Measurements from ENCODE around the gene TMEM119. TPM values are rescaled to one million over a fixed set of nuclear protein-coding genes. Genes with fewer than 3 reads are reported as not detected.

TMEM119 gene, protein sequence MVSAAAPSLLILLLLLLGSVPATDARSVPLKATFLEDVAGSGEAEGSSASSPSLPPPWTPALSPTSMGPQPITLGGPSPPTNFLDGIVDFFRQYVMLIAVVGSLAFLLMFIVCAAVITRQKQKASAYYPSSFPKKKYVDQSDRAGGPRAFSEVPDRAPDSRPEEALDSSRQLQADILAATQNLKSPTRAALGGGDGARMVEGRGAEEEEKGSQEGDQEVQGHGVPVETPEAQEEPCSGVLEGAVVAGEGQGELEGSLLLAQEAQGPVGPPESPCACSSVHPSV
- under 1 TPM in 2 of 3 donors, not detected in 1; 0.08 to 0.54 TPM for total RNA-seq

GRCh38 chr12:108597559-108598471 lies at the start of gene TMEM119:
TMEM119 (minus strand) TSS chr12:108598084; CDS start chr12:108592383, 5,701 bp downstream.
- DNase-seq (no peak), ATAC-seq (no peak)
- Mint-ChIP-seq H3K36me3 (ENCODE audit: insufficient read depth) (no peaks in the 10 kb centered on the region), H3K4me3 (no peak within 1 kb of the TSS), H3K9me3 (no peaks in the 10 kb centered on the region), H3K27me3 (ENCODE audit: low read depth) (no peaks in the 10 kb centered on the region), H3K4me1 (ENCODE audit: low read depth) (no peaks in the 10 kb centered on the region)

DNA sequence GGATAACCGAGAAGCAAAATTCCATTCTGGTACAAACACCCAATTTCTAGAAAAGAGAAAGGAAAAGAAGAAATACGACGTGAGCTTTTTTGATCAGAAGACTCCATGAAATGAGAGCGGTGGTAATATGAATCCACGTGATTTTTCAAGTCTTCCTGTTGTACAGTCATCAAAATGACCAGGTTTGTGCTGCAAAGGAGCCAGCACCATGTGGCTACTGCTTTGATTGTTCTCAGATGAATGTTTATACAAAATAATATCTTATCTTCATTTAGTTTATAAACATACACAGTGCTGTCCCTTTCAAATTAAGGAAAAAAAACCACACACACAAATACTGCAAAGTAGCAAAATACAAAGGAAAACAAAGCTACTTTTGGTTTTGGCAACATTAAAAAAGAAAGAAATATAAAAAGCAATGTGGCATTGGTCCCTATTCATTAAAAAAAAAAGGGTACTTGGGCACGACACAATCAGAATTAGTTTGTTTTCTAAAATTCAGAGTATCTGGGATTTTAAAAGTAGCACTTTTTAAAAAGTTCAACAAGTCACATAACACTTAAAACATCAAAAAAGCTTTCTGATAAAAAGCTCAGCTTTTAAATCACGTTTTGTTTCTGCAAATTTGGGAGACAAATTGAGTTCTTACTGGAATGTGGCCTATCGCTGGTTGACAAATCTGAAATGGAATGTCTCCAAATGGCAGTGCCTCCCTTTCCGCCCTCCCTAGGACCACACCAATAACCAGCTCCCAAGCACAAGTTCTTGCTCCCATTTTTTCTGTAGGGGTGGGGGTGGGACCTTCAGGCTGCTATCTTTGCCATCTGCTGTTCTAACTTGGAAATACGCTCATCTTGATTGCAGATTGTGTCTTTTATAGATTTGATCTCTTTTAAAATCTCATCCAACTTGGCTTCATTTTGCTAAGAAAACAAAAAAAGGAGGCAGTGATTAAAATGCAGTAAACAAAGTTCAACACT lies 49.0 kb upstream of the TMEM119 start:
- H3K9me3 Mint-ChIP-seq = no peaks in the 10 kb centered on the region
- no peak for DNase-seq
- peaks cover 5% of the 10 kb centered on the region for H3K36me3 Mint-ChIP-seq (ENCODE audit: insufficient read depth)
- no peaks in the 10 kb centered on the region for H3K27me3 Mint-ChIP-seq (ENCODE audit: low read depth)
- peaks cover 37% of the 10 kb centered on the region for H3K4me1 Mint-ChIP-seq (ENCODE audit: low read depth)
- H3K4me3 Mint-ChIP-seq = peak overlapping the region; percentile 58
- ATAC-seq = no peak

GRCh38 chr12:108645686-108646599 lies 48.1 kb upstream of the TMEM119 start:
- Mint-ChIP-seq H3K4me3 (peak overlapping the region; percentile 58), H3K9me3 (no peaks in the 10 kb centered on the region), H3K36me3 (ENCODE audit: insufficient read depth) (peaks cover 5% of the 10 kb centered on the region), H3K4me1 (ENCODE audit: low read depth) (peaks cover 40% of the 10 kb centered on the region), H3K27me3 (ENCODE audit: low read depth) (no peaks in the 10 kb centered on the region)
- DNase-seq (no peak), ATAC-seq (peak; percentile 25 to 39)

DNA sequence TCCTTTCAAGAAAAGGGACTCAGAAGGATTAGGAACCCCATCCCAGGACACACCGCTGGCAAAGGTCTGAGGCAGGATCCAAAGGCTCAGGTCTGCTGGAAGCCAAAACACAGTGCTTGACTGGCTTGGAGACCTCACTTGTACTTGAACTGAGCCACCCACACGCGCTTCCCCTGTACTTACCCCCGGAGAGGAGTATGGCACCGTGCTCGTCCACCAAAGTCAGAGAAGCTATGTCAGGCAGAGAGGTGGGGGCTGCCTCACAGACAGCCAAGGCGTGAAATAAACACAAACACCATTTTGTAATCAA lies 46.9 kb upstream of the TMEM119 start:
- Mint-ChIP-seq H3K27me3 (ENCODE audit: low read depth) (no peaks in the 10 kb centered on the region), H3K4me1 (ENCODE audit: low read depth) (peaks cover 47% of the 10 kb centered on the region), H3K36me3 (ENCODE audit: insufficient read depth) (peaks cover 5% of the 10 kb centered on the region), H3K9me3 (no peaks in the 10 kb centered on the region), H3K4me3 (no peak overlapping the region)
- ATAC-seq (no peak), DNase-seq (no peak)

DNA sequence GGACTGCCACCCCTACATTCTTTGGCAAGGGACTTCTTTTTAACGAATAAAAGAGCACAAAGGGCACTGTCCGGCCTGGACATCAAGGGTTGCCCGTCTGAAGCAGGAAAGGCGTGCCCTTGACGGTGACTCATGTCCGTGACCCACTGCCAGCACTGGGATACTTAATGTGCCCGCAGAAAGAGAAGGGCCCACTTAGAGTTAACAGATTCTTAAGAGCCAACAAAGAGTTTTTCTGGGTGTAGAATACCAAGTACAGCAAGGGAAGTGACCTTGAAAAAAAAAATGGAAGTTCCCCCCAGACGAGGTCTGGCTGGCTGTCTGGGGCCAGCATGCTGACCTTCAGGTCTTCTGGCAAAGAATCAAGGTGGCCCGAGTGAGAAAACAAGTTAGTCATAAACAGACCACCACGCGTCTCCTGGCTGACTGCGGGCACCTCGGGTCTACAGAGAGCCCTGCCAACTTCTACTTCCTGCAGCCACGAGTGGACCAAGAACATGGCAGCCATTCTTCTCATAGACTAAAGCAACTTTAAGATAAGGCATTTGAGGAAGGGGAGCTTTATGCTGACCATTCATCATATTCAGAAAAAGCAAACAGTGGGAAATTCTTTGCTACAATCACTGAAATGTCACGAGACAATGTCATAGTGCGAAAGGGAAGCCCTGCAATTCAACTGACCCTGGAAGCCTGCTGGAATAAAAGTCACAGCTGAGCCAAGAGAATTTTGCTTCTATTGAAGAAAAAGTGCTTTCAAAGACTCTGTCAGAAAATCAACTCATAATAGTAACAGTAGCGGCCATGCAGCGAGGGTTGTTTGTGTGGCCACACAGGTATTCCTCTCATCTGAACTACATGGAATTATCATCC lies 46.3 kb upstream of the TMEM119 start:
- Mint-ChIP-seq H3K4me3 (no peak overlapping the region), H3K27me3 (ENCODE audit: low read depth) (no peaks in the 10 kb centered on the region), H3K9me3 (no peaks in the 10 kb centered on the region), H3K4me1 (ENCODE audit: low read depth) (peaks cover 45% of the 10 kb centered on the region), H3K36me3 (ENCODE audit: insufficient read depth) (no peaks in the 10 kb centered on the region)
- no peak for DNase-seq
- ATAC-seq = no peak

DNA sequence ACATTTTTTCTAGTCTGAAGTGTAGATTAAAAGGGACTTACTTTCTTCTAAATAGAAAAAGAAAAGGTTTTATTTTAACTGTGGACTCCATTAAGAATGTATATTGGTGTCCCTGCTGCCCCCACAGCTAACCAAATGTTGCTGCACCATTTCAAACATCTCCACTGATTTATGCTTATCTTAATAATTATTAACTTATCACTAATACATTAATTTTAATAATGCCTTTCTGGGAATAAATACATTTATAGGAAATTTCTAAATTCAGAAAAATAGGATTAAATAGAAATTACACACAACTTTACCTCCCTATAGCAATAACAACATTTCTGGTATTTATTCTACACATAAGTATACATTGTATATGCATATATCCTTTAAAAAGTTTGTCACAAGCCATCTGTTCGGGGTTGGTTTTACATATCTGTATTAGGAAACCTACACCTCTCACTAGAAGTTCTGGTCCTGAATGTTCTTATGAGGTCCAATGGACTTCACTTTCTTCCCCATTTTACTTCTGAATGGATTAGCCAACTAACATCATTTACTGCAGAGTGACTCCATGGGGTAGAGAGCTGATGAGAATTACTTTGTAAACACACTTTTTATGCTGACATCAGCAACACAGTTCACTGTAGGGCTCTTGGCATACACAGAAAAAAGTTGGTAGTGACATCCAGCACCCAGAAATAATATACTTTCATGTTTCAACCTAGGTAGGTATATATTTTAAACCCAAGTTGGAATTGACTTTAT lies 45.2 kb upstream of the TMEM119 start:
- H3K4me1 Mint-ChIP-seq (ENCODE audit: low read depth) = peaks cover 36% of the 10 kb centered on the region
- no peak overlapping the region for H3K4me3 Mint-ChIP-seq
- H3K36me3 Mint-ChIP-seq (ENCODE audit: insufficient read depth) = no peaks in the 10 kb centered on the region
- no peak for ATAC-seq
- H3K9me3 Mint-ChIP-seq = no peaks in the 10 kb centered on the region
- no peaks in the 10 kb centered on the region for H3K27me3 Mint-ChIP-seq (ENCODE audit: low read depth)
- no peak for DNase-seq

- DNase-seq (no peak), ATAC-seq (no peak)
- Mint-ChIP-seq H3K9me3 (no peaks in the 10 kb centered on the region), H3K36me3 (ENCODE audit: insufficient read depth) (no peaks in the 10 kb centered on the region), H3K4me3 (no peak overlapping the region), H3K4me1 (ENCODE audit: low read depth) (peaks cover 33% of the 10 kb centered on the region), H3K27me3 (ENCODE audit: low read depth) (no peaks in the 10 kb centered on the region)
Measured at GRCh38 chr12:108642269-108642870, 44.5 kb upstream of the TMEM119 start.

DNA sequence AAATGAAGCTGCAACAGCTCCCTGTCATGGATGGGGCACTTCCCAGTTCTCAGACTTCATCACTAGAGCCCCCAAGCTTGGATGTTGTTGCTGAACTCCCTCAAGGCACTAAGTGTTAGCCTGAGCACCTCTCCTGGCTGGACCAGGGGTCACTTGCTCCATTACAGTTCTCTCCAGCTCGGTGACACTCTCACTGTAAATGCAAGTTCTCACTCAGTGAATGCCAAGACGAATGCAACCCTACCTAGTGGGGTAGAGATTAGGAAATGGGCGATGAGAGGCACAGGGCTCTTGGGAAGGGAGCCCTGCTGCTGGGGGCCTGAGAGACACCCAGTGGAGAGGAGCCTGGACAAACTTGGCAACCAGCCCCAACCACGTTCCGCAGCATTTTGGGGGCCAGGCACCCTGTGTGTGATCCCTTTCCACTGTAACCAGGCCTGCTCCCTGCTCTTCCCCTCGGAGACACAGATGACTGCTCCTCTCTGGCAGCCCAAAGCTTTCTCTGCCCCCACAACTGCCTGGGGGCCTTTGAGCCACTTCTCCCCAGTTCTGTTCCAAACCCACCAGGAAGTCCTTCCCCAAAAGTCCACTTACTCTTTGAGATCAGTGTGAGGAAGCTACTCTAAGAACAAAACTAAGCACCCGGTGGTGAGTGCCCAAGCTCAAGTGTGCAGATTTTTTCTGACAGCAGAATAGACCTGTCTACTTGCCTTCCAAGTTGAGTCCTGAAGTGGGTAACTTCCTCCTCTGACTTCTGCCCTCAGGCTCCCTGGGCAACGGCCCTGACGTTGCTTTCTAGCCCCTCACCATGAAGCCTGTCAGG lies 43.8 kb upstream of the TMEM119 start:
- Mint-ChIP-seq H3K27me3 (ENCODE audit: low read depth) (no peaks in the 10 kb centered on the region), H3K4me3 (no peak overlapping the region), H3K4me1 (ENCODE audit: low read depth) (peaks cover 34% of the 10 kb centered on the region), H3K9me3 (no peaks in the 10 kb centered on the region), H3K36me3 (ENCODE audit: insufficient read depth) (no peaks in the 10 kb centered on the region)
- ATAC-seq = no peak
- DNase-seq = no peak

DNA sequence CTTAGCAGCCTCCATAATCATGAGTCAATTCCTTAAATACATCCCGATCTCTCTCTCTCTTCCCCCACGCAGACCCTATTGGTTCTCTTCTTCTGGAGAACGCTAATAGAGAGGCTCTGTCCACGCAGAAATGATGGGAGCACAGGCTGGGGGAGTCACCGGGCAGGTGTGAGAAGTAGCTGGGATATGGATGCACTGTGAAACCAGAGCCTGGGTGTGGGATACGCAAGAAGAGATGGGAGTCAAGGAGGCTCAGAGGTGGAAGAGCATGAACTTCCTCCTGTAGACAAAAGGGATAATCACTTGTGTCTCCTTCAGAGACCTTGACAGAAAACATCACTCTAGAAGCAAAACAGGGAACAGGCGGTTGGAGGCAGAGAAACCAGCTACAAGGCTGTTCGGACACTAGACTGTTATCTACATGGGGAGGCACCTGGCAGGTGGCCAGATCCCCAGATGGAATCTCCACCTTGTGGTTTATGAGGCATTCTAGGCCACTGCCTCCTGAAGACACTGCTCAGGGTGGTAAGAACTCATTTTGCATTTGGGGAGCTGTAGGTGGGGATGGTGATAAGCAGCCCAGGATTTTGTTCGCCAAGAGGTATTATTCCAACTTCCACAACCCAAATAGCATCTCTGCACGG lies 43.0 kb upstream of the TMEM119 start:
- no peak overlapping the region for H3K4me3 Mint-ChIP-seq
- no peak for DNase-seq
- peaks cover 33% of the 10 kb centered on the region for H3K4me1 Mint-ChIP-seq (ENCODE audit: low read depth)

DNA sequence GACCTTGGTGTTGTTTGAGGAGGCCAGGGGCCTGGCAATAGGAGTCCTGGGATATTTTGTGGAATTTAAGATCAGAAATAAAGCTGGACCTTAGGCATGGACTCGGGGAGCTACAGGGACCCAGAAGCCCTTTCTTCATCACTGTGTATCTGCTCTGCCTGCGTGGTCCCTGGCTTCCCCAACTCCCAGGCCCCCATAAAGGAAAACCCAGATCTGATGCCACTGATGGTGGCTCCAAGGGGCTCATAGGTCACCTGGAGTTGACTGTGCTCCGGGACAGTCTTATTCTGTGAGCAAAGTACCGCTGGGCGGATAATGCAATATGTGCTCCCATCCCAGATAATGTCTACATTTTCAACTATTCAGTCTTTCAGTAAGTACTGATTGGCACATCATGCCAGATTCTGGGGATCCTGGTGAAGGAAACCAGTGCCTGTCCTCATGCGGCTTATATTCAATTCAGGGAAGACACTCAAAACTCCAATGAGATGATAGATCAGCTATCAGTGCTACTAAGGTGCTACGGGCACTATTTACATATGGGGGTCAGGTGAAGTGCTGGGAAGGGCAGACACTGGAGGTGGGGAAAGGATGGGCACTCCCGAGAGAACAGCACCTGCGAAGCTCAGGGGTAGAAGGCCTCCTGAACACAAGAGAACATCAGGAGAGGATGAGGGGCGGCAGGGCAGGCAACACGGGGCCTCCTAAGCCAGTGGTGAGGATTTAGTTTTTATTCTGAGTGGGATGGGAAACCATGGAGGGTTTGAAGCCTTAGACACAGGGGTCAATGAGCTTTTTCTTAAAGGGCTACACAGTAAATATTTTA lies 41.3 kb upstream of the TMEM119 start:
- Mint-ChIP-seq H3K4me1 (ENCODE audit: low read depth) (peaks cover 40% of the 10 kb centered on the region), H3K27me3 (ENCODE audit: low read depth) (no peaks in the 10 kb centered on the region), H3K9me3 (no peaks in the 10 kb centered on the region), H3K4me3 (no peak overlapping the region), H3K36me3 (ENCODE audit: insufficient read depth) (no peaks in the 10 kb centered on the region)
- no peak for ATAC-seq
- no peak for DNase-seq

More for the DNA sequence above, 43.0 kb upstream of the TMEM119 start:
- Mint-ChIP-seq H3K9me3 (no peaks in the 10 kb centered on the region), H3K27me3 (ENCODE audit: low read depth) (no peaks in the 10 kb centered on the region), H3K36me3 (ENCODE audit: insufficient read depth) (no peaks in the 10 kb centered on the region)
- no peak for ATAC-seq

Data from activated T-cell treated with anti-CD3 and anti-CD28 coated beads, Interleukin-2, amount 50 U/mL, for 4 hours (primary cell).